AG10803 (cell line): Measurements from ENCODE around the gene NPY5R.

Source experiments
- DNase-seq: peaks from one replicate; pipeline ENCODE4 v3.0.0; 2010; ENCODE audit warnings: low read depth
- H3K4me3 ChIP-seq: 2 replicates; pipeline ENCODE4 v1.5.1; 2011; ENCODE audit warnings: mild to moderate bottlenecking, low read length, control low read depth
- TF ChIP-seq, protein P1 (sequence below): conservative IDR thresholded peaks from 2 replicates; pipeline ENCODE4 v1.5.1; 2011; ENCODE audit warnings: mild to moderate bottlenecking, low read length, control low read depth, inconsistent platforms

The NPY5R gene

DNA sequence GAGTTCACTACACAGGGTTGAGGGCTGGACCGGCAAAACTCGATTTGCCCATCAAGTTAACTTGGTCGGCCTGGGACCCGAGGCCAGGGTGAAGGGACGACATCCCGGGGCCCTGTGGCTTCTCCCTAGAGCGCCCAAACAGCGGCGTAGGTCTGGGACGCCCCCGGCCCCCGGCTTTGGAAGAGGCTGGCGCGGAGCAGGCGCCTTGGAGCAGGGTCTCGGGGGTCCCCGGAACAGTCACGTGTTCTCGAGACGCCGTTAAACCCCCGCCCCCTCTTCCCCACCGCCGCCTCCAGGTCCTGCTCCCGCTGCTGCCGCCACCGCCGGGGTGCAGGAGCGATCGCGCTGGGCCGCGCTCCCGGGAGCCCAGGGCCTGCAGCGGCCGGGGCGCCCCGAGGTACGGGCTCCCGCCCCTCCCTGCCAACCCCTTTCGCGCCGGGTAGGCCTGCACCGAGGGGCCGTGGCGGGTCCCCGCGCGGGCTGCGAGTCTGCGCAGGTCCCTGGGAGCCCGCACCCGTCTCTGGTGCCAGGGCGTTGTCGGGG, at the start of gene NPY5R:
TSS of gene NPY5R (plus strand) at position 289 of the 543 bp plus-strand sequence. CDS start 6,382 bp downstream, outside the sequence.
- no peak within 1 kb of the TSS for H3K4me3 ChIP-seq
- TF ChIP-seq, protein P1, sequence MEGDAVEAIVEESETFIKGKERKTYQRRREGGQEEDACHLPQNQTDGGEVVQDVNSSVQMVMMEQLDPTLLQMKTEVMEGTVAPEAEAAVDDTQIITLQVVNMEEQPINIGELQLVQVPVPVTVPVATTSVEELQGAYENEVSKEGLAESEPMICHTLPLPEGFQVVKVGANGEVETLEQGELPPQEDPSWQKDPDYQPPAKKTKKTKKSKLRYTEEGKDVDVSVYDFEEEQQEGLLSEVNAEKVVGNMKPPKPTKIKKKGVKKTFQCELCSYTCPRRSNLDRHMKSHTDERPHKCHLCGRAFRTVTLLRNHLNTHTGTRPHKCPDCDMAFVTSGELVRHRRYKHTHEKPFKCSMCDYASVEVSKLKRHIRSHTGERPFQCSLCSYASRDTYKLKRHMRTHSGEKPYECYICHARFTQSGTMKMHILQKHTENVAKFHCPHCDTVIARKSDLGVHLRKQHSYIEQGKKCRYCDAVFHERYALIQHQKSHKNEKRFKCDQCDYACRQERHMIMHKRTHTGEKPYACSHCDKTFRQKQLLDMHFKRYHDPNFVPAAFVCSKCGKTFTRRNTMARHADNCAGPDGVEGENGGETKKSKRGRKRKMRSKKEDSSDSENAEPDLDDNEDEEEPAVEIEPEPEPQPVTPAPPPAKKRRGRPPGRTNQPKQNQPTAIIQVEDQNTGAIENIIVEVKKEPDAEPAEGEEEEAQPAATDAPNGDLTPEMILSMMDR = no peak
- no peak for DNase-seq

DNA sequence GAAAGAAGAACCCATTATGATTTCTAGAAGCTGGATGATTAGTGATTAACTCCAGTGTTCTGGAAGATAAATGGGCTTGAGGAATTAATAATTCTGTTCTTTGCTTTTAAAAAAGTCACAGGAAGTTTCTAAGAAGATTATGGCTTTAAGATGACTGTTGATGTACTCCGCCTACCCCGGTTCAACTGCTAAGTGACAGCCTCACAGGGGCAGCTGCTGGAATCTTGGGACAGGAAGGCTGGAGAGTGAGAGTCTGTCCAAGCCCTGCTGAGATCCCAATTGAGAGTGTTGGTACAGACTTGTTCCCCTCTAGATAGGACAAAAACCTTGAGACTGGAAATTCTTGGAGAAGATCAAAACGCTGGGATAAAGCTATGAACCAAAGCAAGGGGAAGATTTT, 48.6 kb upstream of the NPY5R start:
- no peak for DNase-seq
- TF ChIP-seq, protein P1 = no peak
- H3K4me3 ChIP-seq = no peak overlapping the region

DNA sequence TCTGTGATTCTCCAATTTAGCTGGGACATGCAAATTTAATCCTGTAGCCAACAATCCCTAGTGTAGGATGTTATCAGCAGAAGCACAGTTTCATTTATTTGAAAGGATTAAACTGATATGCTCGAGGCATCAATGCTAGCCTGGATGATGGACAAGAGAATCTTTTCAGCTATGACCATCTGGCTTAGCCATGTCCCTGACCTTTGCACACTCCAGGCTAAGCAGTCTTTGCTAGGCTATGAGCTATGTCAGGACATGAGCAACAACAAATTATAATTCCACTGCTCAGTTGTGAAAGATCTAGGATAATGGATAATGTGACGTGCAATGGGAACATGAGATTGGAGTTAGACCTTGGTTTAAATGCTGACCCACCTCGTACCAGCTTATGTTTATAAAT, 43.2 kb upstream of the NPY5R start:
- no peak for DNase-seq
- TF ChIP-seq, protein P1 = no peak
- H3K4me3 ChIP-seq = no peak overlapping the region

DNA sequence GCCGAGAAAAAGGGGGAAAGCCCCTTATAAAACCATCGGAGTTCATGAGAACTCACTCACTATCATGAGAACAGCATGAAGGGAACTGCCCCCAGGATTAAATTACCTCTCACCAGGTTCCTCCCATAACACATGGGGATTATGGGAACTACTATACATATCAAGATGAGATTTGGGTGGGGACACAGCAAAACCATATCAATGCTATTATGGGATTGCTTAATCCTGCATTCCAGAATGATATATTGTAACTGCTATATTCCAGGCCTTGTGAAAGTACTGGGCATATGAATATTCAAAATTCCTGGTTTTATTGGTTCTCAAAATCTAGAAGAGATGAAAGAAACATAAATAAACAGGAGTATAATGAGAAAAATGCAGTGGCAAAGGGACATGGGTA, 40.6 kb upstream of the NPY5R start:
- no peak overlapping the region for H3K4me3 ChIP-seq
- TF ChIP-seq, protein P1 = no peak
- no peak for DNase-seq

DNA sequence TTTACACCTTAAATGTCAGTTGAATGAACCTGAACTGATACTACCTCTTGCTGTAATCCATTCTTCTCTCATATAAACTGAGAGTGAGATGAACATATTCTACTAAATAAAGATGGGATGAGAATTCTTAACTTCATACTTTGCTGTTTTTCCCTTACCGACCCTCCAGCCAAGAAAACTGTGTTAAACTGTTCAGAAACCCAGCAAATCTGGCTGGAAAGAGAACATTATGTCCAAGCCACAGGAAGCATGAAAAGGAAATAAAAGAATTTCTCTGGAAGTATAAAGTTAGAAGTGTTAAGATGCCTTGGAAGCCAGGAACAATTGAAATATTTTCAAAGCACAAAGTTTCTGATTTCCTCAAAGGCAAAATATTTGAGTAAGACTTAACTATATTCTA, 34.2 kb upstream of the NPY5R start:
- H3K4me3 ChIP-seq = no peak overlapping the region
- DNase-seq = no peak
- TF ChIP-seq, protein P1 = no peak

DNA sequence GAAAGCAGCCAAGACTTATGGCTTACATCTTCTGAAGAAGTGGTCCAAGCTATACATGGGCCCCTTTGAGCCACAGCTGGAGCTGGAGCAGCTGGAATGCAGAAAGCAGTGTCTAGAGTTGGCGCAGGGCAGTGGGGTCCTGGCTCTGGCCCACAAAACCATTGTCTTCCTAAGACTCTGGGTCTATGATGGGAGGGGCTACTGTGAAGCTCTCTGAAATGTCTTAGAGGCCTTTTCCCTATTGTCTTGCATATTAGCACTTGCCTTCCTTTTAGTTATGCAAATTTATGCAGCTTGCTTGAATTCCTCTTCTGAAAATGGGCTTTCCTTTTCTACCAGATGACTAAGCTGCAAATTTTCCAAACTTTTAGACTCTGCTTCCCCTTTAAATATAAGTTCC, 26.6 kb upstream of the NPY5R start:
- DNase-seq = no peak
- TF ChIP-seq, protein P1 = no peak
- no peak overlapping the region for H3K4me3 ChIP-seq

DNA sequence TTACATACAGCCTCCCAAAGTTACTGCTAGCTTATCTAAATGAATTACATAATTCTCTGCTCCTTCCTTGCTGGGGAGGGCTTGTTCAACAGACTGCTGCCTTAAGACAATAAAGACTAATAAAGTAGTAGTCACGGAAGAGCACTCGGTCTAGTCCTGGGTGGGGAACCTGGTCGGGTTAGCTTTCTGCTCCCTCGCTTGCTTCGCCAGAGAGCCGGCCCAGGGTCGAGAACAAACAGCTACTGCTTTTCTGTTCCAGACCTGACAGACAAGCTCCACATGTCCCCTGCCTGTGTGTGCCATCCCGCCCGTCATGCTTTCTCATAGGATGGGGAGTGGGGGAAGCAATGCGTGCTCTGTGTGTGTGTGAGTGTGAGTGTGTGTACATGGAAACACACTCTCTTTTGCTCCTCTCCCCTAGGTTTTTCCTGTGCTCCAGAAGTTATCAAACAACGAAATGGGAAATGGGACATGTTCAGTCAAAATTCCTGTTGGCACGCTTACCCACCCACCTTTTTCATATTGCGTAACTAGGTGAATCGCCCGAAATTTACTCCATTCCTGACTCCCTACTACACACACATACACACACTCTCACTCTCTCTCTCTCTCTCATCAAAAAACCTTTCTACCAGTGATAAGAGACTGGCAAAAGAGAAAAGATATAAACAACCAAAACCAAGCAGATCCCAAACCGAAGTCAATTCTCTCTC, 12.6 kb upstream of the NPY5R start:
- H3K4me3 ChIP-seq = no peak overlapping the region
- no peak for DNase-seq
- TF ChIP-seq, protein P1 = no peak
